Chondrocyte (in vitro differentiated cells): ENCODE measurements around the gene MAK. TPM values are rescaled to one million over a fixed set of nuclear protein-coding genes. Genes with fewer than 3 reads are reported as not detected.

ENCODE experiments used
- DNase-seq: peaks from one replicate; pipeline ENCODE4 v3.0.0; 2021; ENCODE audit warnings: mixed read lengths, low spot score
- H3K27ac Mint-ChIP-seq: one replicate; pipeline ENCODE4 v1.8.0; 2021; ENCODE audit warnings: mild to moderate bottlenecking, moderate library complexity, mixed read lengths; ENCODE audit not compliant: unreplicated experiment
- H3K27me3 Mint-ChIP-seq: 2 replicates; pipeline ENCODE4 v1.8.0; 2021; ENCODE audit warnings: low read depth, mixed read lengths
- H3K36me3 Mint-ChIP-seq: 2 replicates; pipeline ENCODE4 v1.8.0; 2021; ENCODE audit warnings: low read depth, mixed read lengths
- H3K4me1 Mint-ChIP-seq: 2 replicates; pipeline ENCODE4 v1.8.0; 2021; ENCODE audit warnings: low read depth, mild to moderate bottlenecking, mixed read lengths
- H3K4me3 Mint-ChIP-seq: one replicate; pipeline ENCODE4 v1.8.0; 2021; ENCODE audit warnings: mild to moderate bottlenecking, moderate library complexity, mixed read lengths; ENCODE audit not compliant: unreplicated experiment
- H3K9me3 Mint-ChIP-seq: 2 replicates; pipeline ENCODE4 v1.8.0; 2021; ENCODE audit warnings: low read depth, mixed read lengths
- total RNA-seq: library from RNA; stranded (reverse); gene quantifications from 3 replicates; pipeline ENCODE4 v1.2.1, GENCODE V29; 2021
- TF ChIP-seq, protein P1 (sequence below): fragments of 200-600 bp; sonication (generic); IDR thresholded peaks from 2 replicates; pipeline ENCODE4 v1.5.0; 2021; ENCODE audit warnings: antibody characterized with exemption, mild to moderate bottlenecking, moderate library complexity

Gene MAK
- total RNA-seq, 1 donor from 2014 or later, result not detected

- no peak overlapping the region for H3K4me3 Mint-ChIP-seq
- no peaks in the 10 kb centered on the region for H3K4me1 Mint-ChIP-seq
- H3K27ac Mint-ChIP-seq, result no peak overlapping the region
- H3K9me3 Mint-ChIP-seq, result no peaks in the 10 kb centered on the region
- no peaks in the 10 kb centered on the region for H3K27me3 Mint-ChIP-seq
- H3K36me3 Mint-ChIP-seq, result peaks cover 10% of the 10 kb centered on the region
- TF ChIP-seq, protein P1, sequence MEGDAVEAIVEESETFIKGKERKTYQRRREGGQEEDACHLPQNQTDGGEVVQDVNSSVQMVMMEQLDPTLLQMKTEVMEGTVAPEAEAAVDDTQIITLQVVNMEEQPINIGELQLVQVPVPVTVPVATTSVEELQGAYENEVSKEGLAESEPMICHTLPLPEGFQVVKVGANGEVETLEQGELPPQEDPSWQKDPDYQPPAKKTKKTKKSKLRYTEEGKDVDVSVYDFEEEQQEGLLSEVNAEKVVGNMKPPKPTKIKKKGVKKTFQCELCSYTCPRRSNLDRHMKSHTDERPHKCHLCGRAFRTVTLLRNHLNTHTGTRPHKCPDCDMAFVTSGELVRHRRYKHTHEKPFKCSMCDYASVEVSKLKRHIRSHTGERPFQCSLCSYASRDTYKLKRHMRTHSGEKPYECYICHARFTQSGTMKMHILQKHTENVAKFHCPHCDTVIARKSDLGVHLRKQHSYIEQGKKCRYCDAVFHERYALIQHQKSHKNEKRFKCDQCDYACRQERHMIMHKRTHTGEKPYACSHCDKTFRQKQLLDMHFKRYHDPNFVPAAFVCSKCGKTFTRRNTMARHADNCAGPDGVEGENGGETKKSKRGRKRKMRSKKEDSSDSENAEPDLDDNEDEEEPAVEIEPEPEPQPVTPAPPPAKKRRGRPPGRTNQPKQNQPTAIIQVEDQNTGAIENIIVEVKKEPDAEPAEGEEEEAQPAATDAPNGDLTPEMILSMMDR, result no peak
- no peak for DNase-seq
Observed at GRCh38 chr6:10778230-10778629, 60.1 kb downstream of the MAK start.

GRCh38 chr6:10771371-10771894, 66.9 kb downstream of the MAK start:
- TF ChIP-seq, protein P1, result no peak
- Mint-ChIP-seq H3K27ac (no peak overlapping the region), H3K36me3 (peaks cover 10% of the 10 kb centered on the region), H3K9me3 (no peaks in the 10 kb centered on the region), H3K27me3 (no peaks in the 10 kb centered on the region), H3K4me1 (no peaks in the 10 kb centered on the region), H3K4me3 (no peak overlapping the region)
- DNase-seq, result no peak

DNA sequence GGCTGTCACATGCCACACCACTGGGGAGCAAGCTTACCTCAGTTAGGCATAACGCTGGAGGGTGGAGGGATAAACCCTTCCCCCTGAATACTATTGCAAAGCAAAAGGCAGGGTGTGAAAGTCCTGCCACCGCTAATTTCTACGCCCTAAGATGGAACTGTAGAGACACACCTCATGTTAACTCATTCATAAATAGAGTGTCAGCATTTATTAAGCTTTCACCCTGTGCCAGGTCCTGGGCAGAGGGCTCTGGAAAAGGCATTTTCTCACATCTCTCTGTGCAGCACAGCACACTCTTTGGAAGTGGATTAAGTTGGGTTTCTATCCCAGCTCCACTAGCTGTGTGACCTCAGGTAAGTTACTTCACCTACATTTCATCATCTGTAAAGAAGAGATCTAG, 68.9 kb downstream of the MAK start:
- no peaks in the 10 kb centered on the region for H3K9me3 Mint-ChIP-seq
- no peak overlapping the region for H3K4me3 Mint-ChIP-seq

GRCh38 chr6:10763006-10763405, 75.3 kb downstream of the MAK start:
- Mint-ChIP-seq H3K4me1 (peaks cover 17% of the 10 kb centered on the region), H3K9me3 (no peaks in the 10 kb centered on the region), H3K36me3 (peaks cover 3% of the 10 kb centered on the region), H3K27me3 (no peaks in the 10 kb centered on the region), H3K27ac (no peak overlapping the region), H3K4me3 (no peak overlapping the region)
- no peak for DNase-seq
- TF ChIP-seq, protein P1, result no peak

More for the DNA sequence above, 68.9 kb downstream of the MAK start:
- Mint-ChIP-seq H3K4me1 (no peaks in the 10 kb centered on the region), H3K36me3 (peaks cover 5% of the 10 kb centered on the region), H3K27ac (no peak overlapping the region), H3K27me3 (no peaks in the 10 kb centered on the region)
- DNase-seq, result no peak
- TF ChIP-seq, protein P1, result no peak

DNA sequence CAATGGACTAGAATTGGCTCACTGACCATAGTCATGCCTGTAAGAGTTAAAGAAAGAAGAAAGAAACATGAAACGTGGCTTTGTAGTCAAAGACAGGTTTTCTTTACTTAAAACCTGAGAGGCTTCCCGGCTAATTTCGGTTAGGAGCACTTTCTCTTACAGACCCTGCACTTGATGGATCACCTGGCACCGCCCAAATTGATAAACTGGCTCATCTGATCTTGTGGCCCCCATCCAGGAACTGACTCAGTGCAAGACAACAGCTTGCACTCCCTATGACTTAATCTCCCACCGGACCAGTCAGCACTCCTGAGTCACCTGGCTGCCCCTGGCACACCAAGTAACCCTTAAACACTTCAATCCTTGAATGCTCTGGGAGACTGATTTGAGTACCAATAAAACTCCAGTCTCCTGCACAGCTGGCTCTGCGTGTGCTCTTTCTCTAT, 78.4 kb downstream of the MAK start:
- TF ChIP-seq, protein P1, result no peak
- no peak for DNase-seq
- no peak overlapping the region for H3K4me3 Mint-ChIP-seq
- peaks cover 16% of the 10 kb centered on the region for H3K36me3 Mint-ChIP-seq
- no peaks in the 10 kb centered on the region for H3K9me3 Mint-ChIP-seq
- no peak overlapping the region for H3K27ac Mint-ChIP-seq
- peaks cover 17% of the 10 kb centered on the region for H3K4me1 Mint-ChIP-seq
- H3K27me3 Mint-ChIP-seq, result no peaks in the 10 kb centered on the region
